ENCODE results near the gene HLCS.

Gene HLCS

DNA sequence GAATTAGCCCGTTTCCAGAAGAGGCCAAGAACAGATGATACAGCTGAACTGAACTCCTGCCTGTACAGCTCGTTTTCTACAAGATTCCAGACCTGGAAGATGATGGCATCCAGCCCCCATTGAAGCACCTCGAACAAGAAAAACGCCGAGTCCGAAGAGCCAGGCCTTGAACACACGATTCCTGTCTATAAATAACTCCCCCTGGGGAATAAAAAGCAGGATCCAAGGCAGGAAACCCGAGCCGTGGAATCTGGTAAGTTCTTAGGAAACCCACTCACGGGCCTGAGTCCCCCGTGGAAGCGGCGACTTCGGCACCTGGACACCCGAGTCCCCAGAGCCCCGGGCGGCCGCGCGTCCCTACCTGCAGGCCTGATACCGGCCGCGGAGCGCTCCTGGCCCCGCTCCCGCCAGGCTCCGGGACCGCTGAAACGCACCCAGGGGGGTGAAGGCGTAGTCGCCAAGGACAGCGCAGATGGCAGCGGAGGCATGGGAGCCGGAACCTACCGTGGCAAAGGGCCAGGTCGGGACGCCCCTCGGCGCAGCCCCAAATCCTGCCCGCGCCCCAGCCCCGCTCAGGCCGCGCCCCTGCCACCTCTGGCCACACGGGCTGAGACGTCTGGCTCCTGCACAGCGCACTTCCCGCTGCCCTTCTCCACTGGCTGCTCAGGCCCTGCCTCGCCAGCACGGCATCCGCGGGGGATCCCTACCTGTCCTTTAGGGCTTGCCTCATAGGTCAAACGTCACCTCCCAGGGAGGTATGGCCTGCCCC lies 14.0 kb upstream of the HLCS start (continued):
- TF ChIP-seq, protein P1, sequence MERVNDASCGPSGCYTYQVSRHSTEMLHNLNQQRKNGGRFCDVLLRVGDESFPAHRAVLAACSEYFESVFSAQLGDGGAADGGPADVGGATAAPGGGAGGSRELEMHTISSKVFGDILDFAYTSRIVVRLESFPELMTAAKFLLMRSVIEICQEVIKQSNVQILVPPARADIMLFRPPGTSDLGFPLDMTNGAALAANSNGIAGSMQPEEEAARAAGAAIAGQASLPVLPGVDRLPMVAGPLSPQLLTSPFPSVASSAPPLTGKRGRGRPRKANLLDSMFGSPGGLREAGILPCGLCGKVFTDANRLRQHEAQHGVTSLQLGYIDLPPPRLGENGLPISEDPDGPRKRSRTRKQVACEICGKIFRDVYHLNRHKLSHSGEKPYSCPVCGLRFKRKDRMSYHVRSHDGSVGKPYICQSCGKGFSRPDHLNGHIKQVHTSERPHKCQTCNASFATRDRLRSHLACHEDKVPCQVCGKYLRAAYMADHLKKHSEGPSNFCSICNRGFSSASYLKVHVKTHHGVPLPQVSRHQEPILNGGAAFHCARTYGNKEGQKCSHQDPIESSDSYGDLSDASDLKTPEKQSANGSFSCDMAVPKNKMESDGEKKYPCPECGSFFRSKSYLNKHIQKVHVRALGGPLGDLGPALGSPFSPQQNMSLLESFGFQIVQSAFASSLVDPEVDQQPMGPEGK (tag by site-specific recombination; IDR thresholded peaks at IDR 0.05), result peak; percentile 95
- TF ChIP-seq ZNF777 (tag by site-specific recombination; IDR thresholded peaks at IDR 0.05; ENCODE audit: borderline replicate concordance) (no peak), ZNF555 (tag by site-specific recombination; conservative IDR thresholded peaks at IDR 0.05) (no peak), OVOL3 (tag by site-specific recombination; IDR thresholded peaks at IDR 0.05) (no peak), ZNF19 (tag by site-specific recombination; IDR thresholded peaks at IDR 0.05; ENCODE audit: low read depth) (no peak), ZFP3 (tag by site-specific recombination; IDR thresholded peaks at IDR 0.05; ENCODE audit: low read depth) (no peak), ZNF707 (tag by site-specific recombination; IDR thresholded peaks at IDR 0.05) (no peak), ZNF169 (tag by site-specific recombination; IDR thresholded peaks at IDR 0.05) (no peak), ZNF274 (IDR thresholded peaks at IDR 0.05; ENCODE audit: low read length) (no peak), ZNF274 (tag by site-specific recombination; IDR thresholded peaks at IDR 0.05; ENCODE audit: borderline replicate concordance) (no peak), ZNF510 (tag by site-specific recombination; IDR thresholded peaks at IDR 0.05; ENCODE audit: insufficient replicate concordance) (no peak), ZNF560 (tag by site-specific recombination; IDR thresholded peaks at IDR 0.05; ENCODE audit: borderline replicate concordance) (no peak), ZNF561 (tag by site-specific recombination; IDR thresholded peaks at IDR 0.05; ENCODE audit: borderline replicate concordance) (peak; percentile 40; the same call in 1 of the 2 replicates), ZXDB (tag by site-specific recombination; IDR thresholded peaks at IDR 0.05) (peak; percentile 91), ZBTB20 (tag by site-specific recombination; IDR thresholded peaks at IDR 0.05) (peak; percentile 84; the same call in 1 of the 2 replicates), ZNF248 (tag by site-specific recombination; IDR thresholded peaks at IDR 0.05) (no peak), HOXC10 (CRISPR knock-in tag; IDR thresholded peaks at IDR 0.05) (no peak), ZNF155 (tag by site-specific recombination; IDR thresholded peaks at IDR 0.05) (no peak), ZNF302 (tag by site-specific recombination; IDR thresholded peaks at IDR 0.05; ENCODE audit: low read depth) (no peak), ZNF37A (tag by site-specific recombination; IDR thresholded peaks at IDR 0.05) (no peak), ZNF610 (tag by site-specific recombination; IDR thresholded peaks at IDR 0.05; ENCODE audit: borderline replicate concordance) (no peak), ZNF16 (tag by site-specific recombination; IDR thresholded peaks at IDR 0.05; ENCODE audit: low read depth) (no peak), ZNF837 (tag by site-specific recombination; IDR thresholded peaks at IDR 0.05) (no peak), ZNF514 (tag by site-specific recombination; IDR thresholded peaks at IDR 0.05) (no peak)
- TF ChIP-seq, protein P2, sequence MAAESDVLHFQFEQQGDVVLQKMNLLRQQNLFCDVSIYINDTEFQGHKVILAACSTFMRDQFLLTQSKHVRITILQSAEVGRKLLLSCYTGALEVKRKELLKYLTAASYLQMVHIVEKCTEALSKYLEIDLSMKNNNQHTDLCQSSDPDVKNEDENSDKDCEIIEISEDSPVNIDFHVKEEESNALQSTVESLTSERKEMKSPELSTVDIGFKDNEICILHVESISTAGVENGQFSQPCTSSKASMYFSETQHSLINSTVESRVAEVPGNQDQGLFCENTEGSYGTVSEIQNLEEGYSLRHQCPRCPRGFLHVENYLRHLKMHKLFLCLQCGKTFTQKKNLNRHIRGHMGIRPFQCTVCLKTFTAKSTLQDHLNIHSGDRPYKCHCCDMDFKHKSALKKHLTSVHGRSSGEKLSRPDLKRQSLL (tag by site-specific recombination; IDR thresholded peaks at IDR 0.05), result no peak
- TF ChIP-seq, protein P3, sequence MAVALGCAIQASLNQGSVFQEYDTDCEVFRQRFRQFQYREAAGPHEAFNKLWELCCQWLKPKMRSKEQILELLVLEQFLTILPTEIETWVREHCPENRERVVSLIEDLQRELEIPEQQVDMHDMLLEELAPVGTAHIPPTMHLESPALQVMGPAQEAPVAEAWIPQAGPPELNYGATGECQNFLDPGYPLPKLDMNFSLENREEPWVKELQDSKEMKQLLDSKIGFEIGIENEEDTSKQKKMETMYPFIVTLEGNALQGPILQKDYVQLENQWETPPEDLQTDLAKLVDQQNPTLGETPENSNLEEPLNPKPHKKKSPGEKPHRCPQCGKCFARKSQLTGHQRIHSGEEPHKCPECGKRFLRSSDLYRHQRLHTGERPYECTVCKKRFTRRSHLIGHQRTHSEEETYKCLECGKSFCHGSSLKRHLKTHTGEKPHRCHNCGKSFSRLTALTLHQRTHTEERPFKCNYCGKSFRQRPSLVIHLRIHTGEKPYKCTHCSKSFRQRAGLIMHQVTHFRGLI (tag by site-specific recombination; IDR thresholded peaks at IDR 0.05), result no peak
- TF ChIP-seq, protein P4, sequence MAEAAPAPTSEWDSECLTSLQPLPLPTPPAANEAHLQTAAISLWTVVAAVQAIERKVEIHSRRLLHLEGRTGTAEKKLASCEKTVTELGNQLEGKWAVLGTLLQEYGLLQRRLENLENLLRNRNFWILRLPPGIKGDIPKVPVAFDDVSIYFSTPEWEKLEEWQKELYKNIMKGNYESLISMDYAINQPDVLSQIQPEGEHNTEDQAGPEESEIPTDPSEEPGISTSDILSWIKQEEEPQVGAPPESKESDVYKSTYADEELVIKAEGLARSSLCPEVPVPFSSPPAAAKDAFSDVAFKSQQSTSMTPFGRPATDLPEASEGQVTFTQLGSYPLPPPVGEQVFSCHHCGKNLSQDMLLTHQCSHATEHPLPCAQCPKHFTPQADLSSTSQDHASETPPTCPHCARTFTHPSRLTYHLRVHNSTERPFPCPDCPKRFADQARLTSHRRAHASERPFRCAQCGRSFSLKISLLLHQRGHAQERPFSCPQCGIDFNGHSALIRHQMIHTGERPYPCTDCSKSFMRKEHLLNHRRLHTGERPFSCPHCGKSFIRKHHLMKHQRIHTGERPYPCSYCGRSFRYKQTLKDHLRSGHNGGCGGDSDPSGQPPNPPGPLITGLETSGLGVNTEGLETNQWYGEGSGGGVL (tag by site-specific recombination; IDR thresholded peaks at IDR 0.05), result no peak
- TF ChIP-seq, protein P5, sequence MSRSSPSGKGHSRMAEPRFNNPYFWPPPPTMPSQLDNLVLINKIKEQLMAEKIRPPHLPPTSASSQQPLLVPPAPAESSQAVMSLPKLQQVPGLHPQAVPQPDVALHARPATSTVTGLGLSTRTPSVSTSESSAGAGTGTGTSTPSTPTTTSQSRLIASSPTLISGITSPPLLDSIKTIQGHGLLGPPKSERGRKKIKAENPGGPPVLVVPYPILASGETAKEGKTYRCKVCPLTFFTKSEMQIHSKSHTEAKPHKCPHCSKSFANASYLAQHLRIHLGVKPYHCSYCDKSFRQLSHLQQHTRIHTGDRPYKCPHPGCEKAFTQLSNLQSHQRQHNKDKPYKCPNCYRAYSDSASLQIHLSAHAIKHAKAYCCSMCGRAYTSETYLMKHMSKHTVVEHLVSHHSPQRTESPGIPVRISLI (tag by site-specific recombination; IDR thresholded peaks at IDR 0.05), result no peak; the same call in 1 of the 2 replicates
- TF ChIP-seq, protein P6, sequence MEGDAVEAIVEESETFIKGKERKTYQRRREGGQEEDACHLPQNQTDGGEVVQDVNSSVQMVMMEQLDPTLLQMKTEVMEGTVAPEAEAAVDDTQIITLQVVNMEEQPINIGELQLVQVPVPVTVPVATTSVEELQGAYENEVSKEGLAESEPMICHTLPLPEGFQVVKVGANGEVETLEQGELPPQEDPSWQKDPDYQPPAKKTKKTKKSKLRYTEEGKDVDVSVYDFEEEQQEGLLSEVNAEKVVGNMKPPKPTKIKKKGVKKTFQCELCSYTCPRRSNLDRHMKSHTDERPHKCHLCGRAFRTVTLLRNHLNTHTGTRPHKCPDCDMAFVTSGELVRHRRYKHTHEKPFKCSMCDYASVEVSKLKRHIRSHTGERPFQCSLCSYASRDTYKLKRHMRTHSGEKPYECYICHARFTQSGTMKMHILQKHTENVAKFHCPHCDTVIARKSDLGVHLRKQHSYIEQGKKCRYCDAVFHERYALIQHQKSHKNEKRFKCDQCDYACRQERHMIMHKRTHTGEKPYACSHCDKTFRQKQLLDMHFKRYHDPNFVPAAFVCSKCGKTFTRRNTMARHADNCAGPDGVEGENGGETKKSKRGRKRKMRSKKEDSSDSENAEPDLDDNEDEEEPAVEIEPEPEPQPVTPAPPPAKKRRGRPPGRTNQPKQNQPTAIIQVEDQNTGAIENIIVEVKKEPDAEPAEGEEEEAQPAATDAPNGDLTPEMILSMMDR (tag by site-specific recombination; IDR thresholded peaks at IDR 0.05), result peak; percentile 70
